Lower lobe of right lung (tissue), 2 donors: ENCODE data around the gene MARCKSL1. TPM values are rescaled to one million over a fixed set of nuclear protein-coding genes. Genes with fewer than 3 reads are reported as not detected.

ENCODE experiments used
- ATAC-seq, 2 donors: fragments of 200-7000 bp; cut with Tn5 transposase; one replicate each; pipeline ENCODE4 v1.9.1; 2020 to 2022; ENCODE audit warnings: mild to moderate bottlenecking in 2 of 2, moderate library complexity in 2 of 2
- DNase-seq: peaks from one replicate; pipeline ENCODE4 v3.0.0-alpha.2; 2020
- H3K27ac ChIP-seq: fragments of 200-600 bp; one replicate; pipeline ENCODE4 v1.8.0; 2022
- H3K27me3 ChIP-seq: fragments of 200-600 bp; one replicate; pipeline ENCODE4 v1.8.0; 2022; ENCODE audit warnings: low read depth
- H3K36me3 ChIP-seq: fragments of 200-600 bp; one replicate; pipeline ENCODE4 v1.8.0; 2022; ENCODE audit warnings: mild to moderate bottlenecking
- H3K4me1 ChIP-seq: fragments of 200-600 bp; one replicate; pipeline ENCODE4 v1.8.0; 2022
- H3K4me3 ChIP-seq: fragments of 200-600 bp; one replicate; pipeline ENCODE4 v1.8.0; 2022; ENCODE audit warnings: mild to moderate bottlenecking
- H3K9me3 ChIP-seq: fragments of 200-600 bp; one replicate; pipeline ENCODE4 v1.8.0; 2022
- CTCF ChIP-seq: fragments of 200-600 bp; IDR thresholded peaks from one replicate; pipeline ENCODE4 v1.8.0; 2022; ENCODE audit warnings: antibody characterized with exemption, mild to moderate bottlenecking
- intact Hi-C: fragments of 100-400 bp; cut with DNase I; formaldehyde crosslinking; loops from one replicate; pipeline ENCODE4 v1.11.0; 2022
- total RNA-seq: library from RNA; stranded (reverse); fragmentation: NEBNext Ultra II Directional; extraction: Animal tissue kit (Norgen Biotek cat#: 25700); gene quantifications from one replicate; pipeline ENCODE4 v1.2.1, GENCODE V29; 2021
- donor health status: DM: no; HTN: yes; CAD: no; lungs with severe emphysema.

MARCKSL1 gene
- total RNA-seq, 1 donor from 2014 or later = 34.7 TPM

- intact Hi-C loops = no loop called here
- no peak for DNase-seq
- Histone ChIP-seq H3K4me3 (peak overlapping the region; percentile 63), H3K27me3 (no peaks in the 10 kb centered on the region), H3K9me3 (no peaks in the 10 kb centered on the region), H3K4me1 (peaks cover 56% of the 10 kb centered on the region), H3K27ac (no peak overlapping the region), H3K36me3 (peaks cover 37% of the 10 kb centered on the region)
- no peak for TF ChIP-seq CTCF
- no peak for ATAC-seq
Measured at GRCh38 chr1:32334274-32334861, 1.7 kb downstream of the MARCKSL1 start.

GRCh38 chr1:32333251-32333963, 2.6 kb downstream of the MARCKSL1 start:
- Histone ChIP-seq H3K27ac (no peak overlapping the region), H3K36me3 (peaks cover 47% of the 10 kb centered on the region), H3K27me3 (no peaks in the 10 kb centered on the region), H3K4me3 (no peak overlapping the region), H3K4me1 (peaks cover 47% of the 10 kb centered on the region), H3K9me3 (no peaks in the 10 kb centered on the region)
- no peak for TF ChIP-seq CTCF
- intact Hi-C loops = no loop called here
- DNase-seq (no peak), ATAC-seq (no peak)

GRCh38 chr1:32332290-32333079, 3.5 kb downstream of the MARCKSL1 start:
- Histone ChIP-seq H3K4me1 (peaks cover 38% of the 10 kb centered on the region), H3K36me3 (peaks cover 56% of the 10 kb centered on the region), H3K27ac (no peak overlapping the region), H3K9me3 (no peaks in the 10 kb centered on the region), H3K4me3 (no peak overlapping the region), H3K27me3 (no peaks in the 10 kb centered on the region)
- ATAC-seq (no peak), DNase-seq (no peak)
- no peak for TF ChIP-seq CTCF
- intact Hi-C loops = no loop called here

- Histone ChIP-seq H3K27ac (no peak overlapping the region), H3K9me3 (no peaks in the 10 kb centered on the region), H3K27me3 (no peaks in the 10 kb centered on the region), H3K4me3 (no peak overlapping the region), H3K36me3 (peaks cover 65% of the 10 kb centered on the region), H3K4me1 (peaks cover 28% of the 10 kb centered on the region)
- DNase-seq (no peak), ATAC-seq (no peak)
- intact Hi-C loops = no loop called here
- no peak for TF ChIP-seq CTCF
Measured at GRCh38 chr1:32331549-32331948, 4.5 kb downstream of the MARCKSL1 start.

- peaks cover 24% of the 10 kb centered on the region for H3K4me1 ChIP-seq
- no peak for ATAC-seq
- no peak overlapping the region for H3K4me3 ChIP-seq
- peaks cover 74% of the 10 kb centered on the region for H3K36me3 ChIP-seq
- no peaks in the 10 kb centered on the region for H3K9me3 ChIP-seq
- no peaks in the 10 kb centered on the region for H3K27me3 ChIP-seq
- no peak for TF ChIP-seq CTCF
- no peak overlapping the region for H3K27ac ChIP-seq
- intact Hi-C loops = no loop called here
- no peak for DNase-seq
Measured at GRCh38 chr1:32330558-32331151, 5.4 kb downstream of the MARCKSL1 start.
